Type B pancreatic cell (in vitro differentiated cells): ENCODE data around the gene EZR. TPM values are rescaled to one million over a fixed set of nuclear protein-coding genes. Genes with fewer than 3 reads are reported as not detected.
"Not testable (repeated sequence)": the region's sequence is repeated elsewhere in the genome, so short reads cannot be mapped to it uniquely, and the experiment has no call there.

Experiments
- DNase-seq: peaks from one replicate; pipeline ENCODE4 v3.0.0; 2021; ENCODE audit warnings: mixed read lengths; ENCODE audit not compliant: unreplicated experiment; ENCODE audit errors: extremely low spot score
- H3K27ac Mint-ChIP-seq: 2 replicates; pipeline ENCODE4 v1.8.0; 2021; ENCODE audit warnings: mild to moderate bottlenecking, mixed read lengths
- H3K27me3 Mint-ChIP-seq: 2 replicates; pipeline ENCODE4 v1.8.0; 2021; ENCODE audit warnings: mixed read lengths
- H3K36me3 Mint-ChIP-seq: 2 replicates; pipeline ENCODE4 v1.8.0; 2021; ENCODE audit warnings: mixed read lengths
- H3K4me1 Mint-ChIP-seq: one replicate; pipeline ENCODE4 v1.8.0; 2021; ENCODE audit warnings: mixed read lengths; ENCODE audit not compliant: unreplicated experiment
- H3K4me3 Mint-ChIP-seq: 2 replicates; pipeline ENCODE4 v1.8.0; 2021; ENCODE audit warnings: mild to moderate bottlenecking, mixed read lengths
- H3K9me3 Mint-ChIP-seq: 2 replicates; pipeline ENCODE4 v1.8.0; 2021; ENCODE audit warnings: mixed read lengths
- CTCF ChIP-seq: fragments of 200-600 bp; sonication (generic); conservative IDR thresholded peaks from 2 replicates; pipeline ENCODE4 v1.5.0; 2021; ENCODE audit warnings: antibody characterized with exemption, mild to moderate bottlenecking
- total RNA-seq: library from RNA; stranded (reverse); gene quantifications from 2 replicates; pipeline ENCODE4 v1.2.1, GENCODE V29; 2021; ENCODE audit warnings: low replicate concordance

The EZR gene
- total RNA-seq, 1 donor from 2014 or later = 166 TPM

- Mint-ChIP-seq H3K9me3 (no peaks in the 10 kb centered on the region), H3K27ac (peak overlapping the region; percentile 88), H3K36me3 (peaks cover 7% of the 10 kb centered on the region), H3K4me3 (peak overlapping the region; percentile 65), H3K4me1 (peaks cover 47% of the 10 kb centered on the region), H3K27me3 (no peaks in the 10 kb centered on the region)
- no peak for TF ChIP-seq CTCF
- no peak for DNase-seq
Observed at GRCh38 chr6:158795516-158795915, 23.7 kb downstream of the EZR start.

- no peaks in the 10 kb centered on the region for H3K27me3 Mint-ChIP-seq
- H3K4me3 Mint-ChIP-seq = no peak overlapping the region
- no peak for DNase-seq
- TF ChIP-seq CTCF = peak; percentile 49
- peaks cover 15% of the 10 kb centered on the region for H3K36me3 Mint-ChIP-seq
- peak overlapping the region; percentile 72 for H3K27ac Mint-ChIP-seq
- no peaks in the 10 kb centered on the region for H3K9me3 Mint-ChIP-seq
- peaks cover 31% of the 10 kb centered on the region for H3K4me1 Mint-ChIP-seq
Observed at GRCh38 chr6:158793432-158793831, 25.7 kb downstream of the EZR start.

GRCh38 chr6:158792505-158792904 is 26.7 kb downstream of the EZR start:
- H3K36me3 Mint-ChIP-seq = peaks cover 12% of the 10 kb centered on the region
- H3K9me3 Mint-ChIP-seq, H3K27me3 Mint-ChIP-seq, H3K4me3 Mint-ChIP-seq, DNase-seq: not testable (repeated sequence)
- peaks cover 25% of the 10 kb centered on the region for H3K4me1 Mint-ChIP-seq
- peak overlapping the region; percentile 41 for H3K27ac Mint-ChIP-seq

- H3K36me3 Mint-ChIP-seq = peaks cover 15% of the 10 kb centered on the region
- no peak for TF ChIP-seq CTCF
- H3K9me3 Mint-ChIP-seq = no peaks in the 10 kb centered on the region
- no peak for DNase-seq
- no peak overlapping the region for H3K4me3 Mint-ChIP-seq
- peaks cover 15% of the 10 kb centered on the region for H3K4me1 Mint-ChIP-seq
- peak overlapping the region; percentile 72 for H3K27ac Mint-ChIP-seq
- H3K27me3 Mint-ChIP-seq = no peaks in the 10 kb centered on the region
Observed at GRCh38 chr6:158791274-158791855, 27.8 kb downstream of the EZR start.

- no peak for DNase-seq
- Mint-ChIP-seq H3K9me3 (no peaks in the 10 kb centered on the region), H3K4me1 (peaks cover 10% of the 10 kb centered on the region), H3K36me3 (peaks cover 23% of the 10 kb centered on the region), H3K27ac (peak overlapping the region; percentile 75), H3K27me3 (no peaks in the 10 kb centered on the region), H3K4me3 (no peak overlapping the region)
- TF ChIP-seq CTCF = no peak
Observed at GRCh38 chr6:158789115-158789917, 29.9 kb downstream of the EZR start.

- TF ChIP-seq CTCF = no peak
- Mint-ChIP-seq H3K9me3 (no peaks in the 10 kb centered on the region), H3K27me3 (no peaks in the 10 kb centered on the region), H3K27ac (peak overlapping the region; percentile 83), H3K4me3 (no peak overlapping the region), H3K36me3 (peaks cover 32% of the 10 kb centered on the region), H3K4me1 (peaks cover 11% of the 10 kb centered on the region)
- DNase-seq = no peak
Observed at GRCh38 chr6:158787395-158787794, 31.8 kb downstream of the EZR start.
